GM12892 (cell line): Measurements from ENCODE around the gene NADSYN1.
A peak's percentile ranks its signal among the peaks of the same experiment; 100 is the strongest.

Experiments
- POLR2A ChIP-seq: IDR thresholded peaks from 2 replicates; pipeline ENCODE4 v1.6.1; 2011; ENCODE audit warnings: low read depth, low read length, control low read depth
- POLR2AphosphoS5 ChIP-seq: IDR thresholded peaks from 2 replicates; pipeline ENCODE4 v1.6.1; 2011; ENCODE audit warnings: low read depth, low read length, control low read depth
- TAF1 ChIP-seq: IDR thresholded peaks from 2 replicates; pipeline ENCODE4 v1.6.1; 2011; ENCODE audit warnings: low read depth, mild to moderate bottlenecking, control low read depth, low read length, borderline replicate concordance

DNA sequence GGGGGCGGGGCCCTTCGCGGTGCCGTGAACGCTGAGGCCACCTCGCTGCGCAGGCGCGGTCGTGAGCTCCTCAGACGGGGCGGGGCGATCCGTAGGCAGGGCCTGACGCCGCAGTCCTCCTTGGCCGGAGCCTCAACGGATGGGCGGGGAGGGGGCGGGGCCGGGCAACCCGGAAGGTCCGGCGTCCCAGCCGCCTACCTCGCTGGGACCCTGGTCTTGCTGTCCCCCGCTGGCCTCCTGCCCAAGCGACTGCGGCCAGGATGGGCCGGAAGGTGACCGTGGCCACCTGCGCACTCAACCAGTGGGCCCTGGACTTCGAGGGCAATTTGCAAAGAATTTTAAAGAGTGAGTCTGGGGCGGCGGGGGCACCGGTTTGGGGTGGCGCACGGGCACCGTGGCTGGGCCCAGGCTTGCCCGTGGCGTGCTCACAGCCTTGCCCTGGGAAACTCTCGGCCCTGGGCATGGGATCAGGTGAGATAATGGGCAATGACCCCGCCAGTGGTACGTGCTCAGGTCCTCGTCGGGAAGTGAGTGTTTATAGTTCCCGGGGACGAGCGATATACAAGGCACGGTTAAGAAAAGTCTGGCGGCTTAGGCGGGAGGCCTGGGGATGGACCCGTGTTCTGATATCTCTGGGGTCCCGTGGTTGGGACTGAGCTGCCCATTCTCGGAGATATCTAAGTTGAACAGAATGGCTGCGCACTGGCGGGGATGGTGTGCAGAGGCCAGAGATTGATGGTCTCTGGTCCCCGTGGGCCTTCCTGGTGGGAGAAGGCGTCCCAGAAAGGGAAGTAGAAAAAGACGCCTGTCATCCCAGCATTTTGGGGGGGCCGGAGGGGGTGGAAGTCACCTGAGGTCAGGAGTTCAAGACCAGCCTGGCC, at the start of gene NADSYN1:
- TF ChIP-seq POLR2A, result peak; percentile 73; the same call in 1 of the 2 replicates
- peak; percentile 61 for TF ChIP-seq POLR2AphosphoS5
- 0 out of 2 replicates have a peak, but pooled peaks have one; percentile 14 for TF ChIP-seq TAF1
